Measurements from ENCODE around the gene PGF. TPM values are rescaled to one million over a fixed set of nuclear protein-coding genes. Genes with fewer than 3 reads are reported as not detected.

The PGF gene
- polyA plus RNA-seq, 10 donors: 23.3 to 33.7 (median 25.1) TPM

GRCh38 chr14:74904635-74905503 is 50.5 kb downstream of the PGF start:
- no peak for DNase-seq

- no peak for DNase-seq
These were observed 52.3 kb downstream of the PGF start for GRCh38 chr14:74902941-74903705.

GRCh38 chr14:74898694-74899093 is 56.7 kb downstream of the PGF start:
- DNase-seq: no peak

GRCh38 chr14:74898083-74898482 is 57.3 kb downstream of the PGF start:
- no peak for DNase-seq

GRCh38 chr14:74897642-74898041 is 57.8 kb downstream of the PGF start:
- no peak for DNase-seq

GRCh38 chr14:74896400-74896799 is 59.0 kb downstream of the PGF start:
- no peak for DNase-seq

GRCh38 chr14:74893614-74894091 is 61.7 kb downstream of the PGF start:
- DNase-seq: no peak

- no peak for DNase-seq
These were observed 62.7 kb downstream of the PGF start for GRCh38 chr14:74892745-74893144.

- no peak for DNase-seq
These were observed 63.5 kb downstream of the PGF start for GRCh38 chr14:74891870-74892269.

Other genes with a start within 250 kb of the PGF start
- 10 to 100 TPM; 17.7 to 23.3 (median 20.6) TPM for gene AREL1, start 242.5 kb downstream of the PGF start, polyA plus RNA-seq (ENCODE audit: insufficient read length in 10 of 10)
- 10 to 100 TPM; 35.2 to 50.5 (median 40.1) TPM for gene FCF1, start 242.5 kb downstream of the PGF start, polyA plus RNA-seq (ENCODE audit: insufficient read length in 10 of 10)
- gene YLPM1, start 192.3 kb downstream of the PGF start, polyA plus RNA-seq (ENCODE audit: insufficient read length in 10 of 10): 10 to 100 TPM; 39.8 to 61.3 (median 54.1) TPM
- gene PROX2, start 79.5 kb downstream of the PGF start, polyA plus RNA-seq (ENCODE audit: insufficient read length in 10 of 10): 1 to 10 TPM in 3 of 10 donors, under 1 TPM in 7; 0.08 to 1.3 (median 0.32) TPM
- gene DLST, start 73.7 kb downstream of the PGF start, polyA plus RNA-seq (ENCODE audit: insufficient read length in 10 of 10): 10 to 100 TPM; 58.5 to 80.6 (median 68.6) TPM
- 10 to 100 TPM in 5 of 10 donors, 1 to 10 TPM in 5; 4.0 to 12.8 (median 9.6) TPM for gene RPS6KL1, start 32.3 kb downstream of the PGF start, polyA plus RNA-seq (ENCODE audit: insufficient read length in 10 of 10)
- 10 to 100 TPM; 43.6 to 60.2 (median 47.8) TPM for gene EIF2B2, start 47.3 kb upstream of the PGF start, polyA plus RNA-seq (ENCODE audit: insufficient read length in 10 of 10)
- 10 to 100 TPM; 15.0 to 31.9 (median 20.7) TPM for gene MLH3, start 95.9 kb upstream of the PGF start, polyA plus RNA-seq (ENCODE audit: insufficient read length in 10 of 10)
- 10 to 100 TPM; 12.2 to 27.5 (median 14.9) TPM for gene ACYP1, start 108.4 kb upstream of the PGF start, polyA plus RNA-seq (ENCODE audit: insufficient read length in 10 of 10)
- 1 to 10 TPM in 7 of 10 donors, under 1 TPM in 3; 0.74 to 1.6 (median 1.3) TPM for gene ZC2HC1C, start 114.0 kb upstream of the PGF start, polyA plus RNA-seq (ENCODE audit: insufficient read length in 10 of 10)
- gene NEK9, start 171.5 kb upstream of the PGF start, polyA plus RNA-seq (ENCODE audit: insufficient read length in 10 of 10): 100 to 1,000 TPM in 1 of 10 donors, 10 to 100 TPM in 9; 66.8 to 101 (median 83.0) TPM
- gene TMED10, start 221.0 kb upstream of the PGF start, polyA plus RNA-seq (ENCODE audit: insufficient read length in 10 of 10): 100 to 1,000 TPM; 119 to 152 (median 133) TPM